ACC112 (cell line): ENCODE results near the gene CSF3.

Experiments
- H2AFZ ChIP-seq: fragments of 200-600 bp; sonication (generic); one replicate; pipeline ENCODE4 v1.6.0; 2017; ENCODE audit warnings: antibody characterized with exemption, low read length; ENCODE audit not compliant: unreplicated experiment
- H3K27ac ChIP-seq: fragments of 200-600 bp; sonication (generic); 2 replicates; pipeline ENCODE4 v1.5.1; 2014; ENCODE audit warnings: low read depth, mild to moderate bottlenecking, antibody characterized with exemption, low read length, moderate library complexity
- H3K27me3 ChIP-seq: fragments of 200-600 bp; sonication (generic); 2 replicates; pipeline ENCODE4 v1.6.1; 2014; ENCODE audit warnings: mild to moderate bottlenecking, antibody characterized with exemption, low read length, moderate library complexity, mixed read lengths; ENCODE audit not compliant: insufficient read depth
- H3K36me3 ChIP-seq: fragments of 200-600 bp; sonication (generic); 2 replicates; pipeline ENCODE4 v1.6.1; 2016; ENCODE audit warnings: mild to moderate bottlenecking, antibody characterized with exemption, low read length, moderate library complexity, mixed read lengths; ENCODE audit not compliant: insufficient read depth
- H3K4me1 ChIP-seq: fragments of 200-600 bp; sonication (generic); one replicate; pipeline ENCODE4 v1.6.1; 2016; ENCODE audit warnings: low read length, mixed read lengths; ENCODE audit not compliant: insufficient read depth, unreplicated experiment, control insufficient read depth
- H3K4me3 ChIP-seq: fragments of 200-600 bp; sonication (generic); 2 replicates; pipeline ENCODE4 v1.5.1; 2014; ENCODE audit warnings: mild to moderate bottlenecking, low read depth, low read length
- H3K79me2 ChIP-seq: fragments of 200-600 bp; sonication (generic); one replicate; pipeline ENCODE4 v1.6.0; 2016; ENCODE audit warnings: low read length; ENCODE audit not compliant: control insufficient read depth, unreplicated experiment, insufficient read depth

The CSF3 gene

GRCh38 chr17:40015998-40016985, 1.1 kb downstream of the CSF3 start:
- H3K36me3 ChIP-seq: no peaks in the 10 kb centered on the region
- H3K4me3 ChIP-seq: 0 out of 2 replicates have a peak overlapping the region, but pooled peaks have one; percentile 11
- peaks cover 70% of the 10 kb centered on the region for H3K4me1 ChIP-seq
- peaks cover 2% of the 10 kb centered on the region for H3K79me2 ChIP-seq
- no peaks in the 10 kb centered on the region for H3K27me3 ChIP-seq
- H2AFZ ChIP-seq: no peak overlapping the region
- H3K27ac ChIP-seq: peak overlapping the region; percentile 88

GRCh38 chr17:40017422-40018080, 2.3 kb downstream of the CSF3 start:
- Histone ChIP-seq H2AFZ (no peak overlapping the region), H3K27me3 (no peaks in the 10 kb centered on the region), H3K4me1 (peaks cover 83% of the 10 kb centered on the region), H3K27ac (peak overlapping the region; percentile 88), H3K79me2 (peaks cover 2% of the 10 kb centered on the region), H3K36me3 (no peaks in the 10 kb centered on the region), H3K4me3 (no peak overlapping the region)

GRCh38 chr17:40018211-40019121, 3.2 kb downstream of the CSF3 start:
- Histone ChIP-seq H3K36me3 (no peaks in the 10 kb centered on the region), H2AFZ (no peak overlapping the region), H3K4me1 (peaks cover 92% of the 10 kb centered on the region), H3K79me2 (peaks cover 2% of the 10 kb centered on the region), H3K4me3 (peak overlapping the region; percentile 52), H3K27ac (peak overlapping the region; percentile 88), H3K27me3 (no peaks in the 10 kb centered on the region)

- Histone ChIP-seq H3K4me3 (peak overlapping the region; percentile 52), H3K27me3 (no peaks in the 10 kb centered on the region), H3K79me2 (peaks cover 2% of the 10 kb centered on the region), H3K36me3 (no peaks in the 10 kb centered on the region), H3K4me1 (peaks cover 97% of the 10 kb centered on the region), H3K27ac (peak overlapping the region; percentile 88), H2AFZ (no peak overlapping the region)
Measured at GRCh38 chr17:40019140-40019991, 4.1 kb downstream of the CSF3 start.

GRCh38 chr17:40020146-40020545, 4.9 kb downstream of the CSF3 start:
- Histone ChIP-seq H3K36me3 (no peaks in the 10 kb centered on the region), H3K27ac (peak overlapping the region; percentile 88), H2AFZ (no peak overlapping the region), H3K4me3 (no peak overlapping the region), H3K4me1 (peaks cover 96% of the 10 kb centered on the region), H3K27me3 (no peaks in the 10 kb centered on the region), H3K79me2 (peaks cover 2% of the 10 kb centered on the region)

GRCh38 chr17:40021451-40021971, 6.3 kb downstream of the CSF3 start:
- H3K27me3 ChIP-seq: no peaks in the 10 kb centered on the region
- peaks cover 4% of the 10 kb centered on the region; the same call in 1 of the 2 replicates for H3K36me3 ChIP-seq
- H2AFZ ChIP-seq: no peak overlapping the region
- H3K4me1 ChIP-seq: peaks cover 97% of the 10 kb centered on the region
- peaks cover 2% of the 10 kb centered on the region for H3K79me2 ChIP-seq
- peak overlapping the region; percentile 9; the same call in 1 of the 2 replicates for H3K4me3 ChIP-seq
- peak overlapping the region; percentile 88 for H3K27ac ChIP-seq

GRCh38 chr17:40022497-40022896, 7.3 kb downstream of the CSF3 start:
- Histone ChIP-seq H3K27ac (peak overlapping the region; percentile 88), H2AFZ (no peak overlapping the region), H3K4me1 (peaks cover 93% of the 10 kb centered on the region), H3K36me3 (peaks cover 4% of the 10 kb centered on the region; the same call in 1 of the 2 replicates), H3K4me3 (no peak overlapping the region), H3K27me3 (no peaks in the 10 kb centered on the region), H3K79me2 (peaks cover 2% of the 10 kb centered on the region)

GRCh38 chr17:40022961-40023541, 7.8 kb downstream of the CSF3 start:
- H3K4me1 ChIP-seq: peaks cover 88% of the 10 kb centered on the region
- 0 out of 2 replicates have a peak overlapping the region, but pooled peaks have one; percentile 5 for H3K27ac ChIP-seq
- H2AFZ ChIP-seq: no peak overlapping the region
- no peak overlapping the region for H3K4me3 ChIP-seq
- peaks cover 4% of the 10 kb centered on the region; the same call in 1 of the 2 replicates for H3K36me3 ChIP-seq
- peaks cover 2% of the 10 kb centered on the region for H3K79me2 ChIP-seq
- H3K27me3 ChIP-seq: no peaks in the 10 kb centered on the region
